Measurements from ENCODE around the gene DDOST. TPM values are rescaled to one million over a fixed set of nuclear protein-coding genes. Genes with fewer than 3 reads are reported as not detected.

DDOST gene
- total RNA-seq, 1 donor from 2014 or later, result 148 TPM

DNA sequence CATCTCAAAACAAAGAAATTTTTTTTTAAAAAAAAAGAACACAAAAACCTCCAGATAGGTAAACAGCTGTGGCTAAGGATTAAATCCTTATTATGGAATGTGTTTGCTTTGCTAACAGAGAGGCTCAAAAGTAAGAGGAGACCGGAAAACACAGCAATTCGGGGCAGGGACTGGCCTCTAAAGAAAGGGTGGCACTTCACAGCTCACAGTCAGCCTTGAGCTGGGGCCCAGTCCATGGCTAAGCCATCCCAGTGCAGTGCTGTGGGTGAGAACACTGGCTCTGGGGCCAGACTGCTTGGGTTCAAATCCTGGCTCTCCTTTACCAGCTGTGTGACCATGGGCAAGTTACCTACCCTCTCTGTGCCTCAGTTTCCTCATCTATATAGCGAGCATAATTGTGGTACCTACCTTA lies 28.5 kb upstream of the DDOST start:
- H3K27ac ChIP-seq, result no peak overlapping the region
- TF ChIP-seq, protein P1, sequence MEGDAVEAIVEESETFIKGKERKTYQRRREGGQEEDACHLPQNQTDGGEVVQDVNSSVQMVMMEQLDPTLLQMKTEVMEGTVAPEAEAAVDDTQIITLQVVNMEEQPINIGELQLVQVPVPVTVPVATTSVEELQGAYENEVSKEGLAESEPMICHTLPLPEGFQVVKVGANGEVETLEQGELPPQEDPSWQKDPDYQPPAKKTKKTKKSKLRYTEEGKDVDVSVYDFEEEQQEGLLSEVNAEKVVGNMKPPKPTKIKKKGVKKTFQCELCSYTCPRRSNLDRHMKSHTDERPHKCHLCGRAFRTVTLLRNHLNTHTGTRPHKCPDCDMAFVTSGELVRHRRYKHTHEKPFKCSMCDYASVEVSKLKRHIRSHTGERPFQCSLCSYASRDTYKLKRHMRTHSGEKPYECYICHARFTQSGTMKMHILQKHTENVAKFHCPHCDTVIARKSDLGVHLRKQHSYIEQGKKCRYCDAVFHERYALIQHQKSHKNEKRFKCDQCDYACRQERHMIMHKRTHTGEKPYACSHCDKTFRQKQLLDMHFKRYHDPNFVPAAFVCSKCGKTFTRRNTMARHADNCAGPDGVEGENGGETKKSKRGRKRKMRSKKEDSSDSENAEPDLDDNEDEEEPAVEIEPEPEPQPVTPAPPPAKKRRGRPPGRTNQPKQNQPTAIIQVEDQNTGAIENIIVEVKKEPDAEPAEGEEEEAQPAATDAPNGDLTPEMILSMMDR (IDR thresholded peaks at IDR 0.05), result no peak

DNA sequence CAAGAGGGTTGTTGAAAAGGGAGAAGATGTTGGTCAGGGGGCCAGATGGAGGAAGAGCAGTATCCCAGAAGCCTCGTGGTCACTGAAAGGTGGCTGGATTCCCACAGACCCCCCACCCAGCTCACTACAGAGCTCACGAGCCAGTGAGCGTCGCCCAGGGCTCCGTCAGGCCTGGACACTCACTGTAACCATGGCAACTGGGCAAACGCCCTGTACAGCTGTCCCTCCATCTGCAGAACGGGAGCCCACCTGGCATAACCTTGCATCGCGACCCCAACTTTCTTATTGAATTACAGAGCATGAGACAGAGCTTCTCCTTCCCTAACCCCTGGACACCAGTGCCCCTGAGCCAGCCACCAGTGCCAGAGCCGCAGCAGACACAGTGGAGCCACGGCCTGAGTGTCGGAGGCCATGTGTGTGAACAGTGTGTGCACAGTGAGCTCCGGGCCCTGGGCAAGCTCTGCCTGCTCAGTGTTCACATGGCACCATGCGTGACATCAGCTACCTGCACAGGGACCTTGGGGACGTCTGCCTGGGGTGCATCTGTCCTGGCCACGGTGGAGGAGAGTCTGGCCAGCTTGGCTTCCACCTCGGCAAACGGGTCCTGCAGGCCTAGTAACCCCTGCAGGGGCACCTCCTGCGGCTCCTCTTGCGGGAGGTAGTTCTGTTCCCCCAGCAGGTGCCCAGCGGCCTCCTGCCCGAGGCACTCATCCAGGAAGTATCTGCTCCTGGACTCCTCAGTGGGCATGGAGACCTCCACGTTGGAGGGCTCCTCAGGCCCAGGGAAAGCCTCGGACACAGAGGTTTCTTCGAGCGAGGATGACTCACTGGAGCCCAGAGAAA lies 25.9 kb upstream of the DDOST start:
- TF ChIP-seq, protein P1 (IDR thresholded peaks at IDR 0.05), result no peak
- no peak overlapping the region for H3K27ac ChIP-seq
- peaks cover 7% of the 10 kb centered on the region for H3K4me1 ChIP-seq
- no peaks in the 10 kb centered on the region for H3K27me3 ChIP-seq (ENCODE audit: low read depth)
- intact Hi-C loops (cut with DNase I), result no loop called here
- H3K36me3 ChIP-seq, result no peaks in the 10 kb centered on the region
- DNase-seq (no peak), ATAC-seq (peak in 1 of 2 donors; percentile 10)
- no peak overlapping the region for H3K4me3 ChIP-seq
- no peaks in the 10 kb centered on the region for H3K9me3 ChIP-seq

More for the DNA sequence above, 28.5 kb upstream of the DDOST start:
- intact Hi-C loops (cut with DNase I), result no loop called here
- ATAC-seq (no peak), DNase-seq (no peak)
- Histone ChIP-seq H3K4me3 (no peak overlapping the region), H3K4me1 (peaks cover 7% of the 10 kb centered on the region), H3K9me3 (no peaks in the 10 kb centered on the region), H3K36me3 (no peaks in the 10 kb centered on the region), H3K27me3 (ENCODE audit: low read depth) (no peaks in the 10 kb centered on the region)

DNA sequence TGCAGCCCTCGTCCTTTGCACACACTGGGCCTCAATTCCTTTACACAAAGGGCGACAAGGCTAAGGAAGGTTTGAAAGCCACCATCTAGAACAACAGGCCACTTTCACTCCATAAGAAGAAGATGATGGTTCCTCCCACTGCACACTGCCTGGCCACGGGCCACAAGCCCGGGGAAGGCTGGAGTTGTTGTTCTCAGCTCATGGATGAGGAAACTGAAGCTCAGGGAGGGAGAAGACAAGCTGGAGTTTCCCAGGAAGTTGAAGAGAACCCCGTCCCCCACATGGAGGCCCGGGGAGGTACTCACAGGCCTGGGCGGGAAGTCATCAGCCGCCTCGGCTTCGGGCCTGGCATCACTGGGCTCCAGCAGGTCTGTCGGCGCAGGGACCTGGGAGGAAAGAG lies 24.6 kb upstream of the DDOST start:
- H3K27me3 ChIP-seq (ENCODE audit: low read depth), result no peaks in the 10 kb centered on the region
- DNase-seq (no peak), ATAC-seq (no peak)
- intact Hi-C loops (cut with DNase I), result no loop called here
- H3K9me3 ChIP-seq, result no peaks in the 10 kb centered on the region
- H3K36me3 ChIP-seq, result no peaks in the 10 kb centered on the region
- H3K4me3 ChIP-seq, result no peak overlapping the region
- TF ChIP-seq, protein P1 (IDR thresholded peaks at IDR 0.05), result no peak
- peak overlapping the region; percentile 84 for H3K27ac ChIP-seq
- H3K4me1 ChIP-seq, result peaks cover 7% of the 10 kb centered on the region

DNA sequence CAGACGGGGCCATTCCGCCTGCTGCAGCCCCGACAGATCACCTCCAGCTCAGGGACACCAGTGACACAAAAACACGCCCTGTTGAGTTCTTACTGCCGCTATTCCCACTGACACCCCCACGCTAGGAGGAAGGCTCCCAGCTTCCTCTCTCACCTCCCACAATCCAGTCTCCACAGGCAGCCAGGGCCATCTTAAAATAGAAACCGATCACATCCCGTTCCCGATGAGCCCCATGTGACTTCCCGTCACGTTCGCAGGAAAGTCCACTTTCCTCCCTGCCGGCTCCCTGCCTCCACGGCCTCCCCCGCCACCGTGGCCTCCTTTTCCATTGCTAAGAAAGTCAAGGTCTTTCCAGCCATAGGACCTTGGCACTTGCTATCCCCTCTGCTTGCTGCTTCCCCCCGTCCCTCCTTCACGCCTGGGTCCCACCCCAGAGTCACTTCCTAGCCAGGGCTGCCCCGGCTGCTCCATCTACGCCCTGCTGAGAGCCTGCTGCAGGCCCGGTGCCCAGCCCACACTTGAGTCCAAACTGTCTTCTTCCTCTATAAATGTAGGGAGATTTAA lies 24.0 kb upstream of the DDOST start:
- DNase-seq, result no peak
- TF ChIP-seq, protein P1 (IDR thresholded peaks at IDR 0.05), result no peak

DNA sequence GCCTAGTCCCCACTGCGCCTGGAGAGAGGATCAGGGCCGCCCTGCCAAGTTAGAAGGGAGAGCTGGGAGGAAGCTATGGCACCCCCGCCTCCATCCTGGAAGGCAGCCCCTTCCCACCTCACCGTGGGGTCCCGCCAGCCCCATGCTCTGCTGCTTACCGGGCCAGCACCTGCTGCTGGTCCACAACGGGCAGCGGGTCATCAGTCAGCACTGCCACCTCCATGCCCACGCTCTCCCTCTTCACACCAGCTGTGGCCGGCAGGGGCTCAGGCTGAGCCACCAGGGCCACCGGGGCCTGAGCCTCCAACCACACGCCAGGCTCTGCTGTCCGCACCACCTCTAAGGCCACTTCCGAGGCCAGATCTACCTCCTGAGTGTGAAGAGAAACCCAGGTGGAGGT lies 23.5 kb upstream of the DDOST start:
- intact Hi-C loops (cut with DNase I), result no loop called here
- TF ChIP-seq, protein P1 (IDR thresholded peaks at IDR 0.05), result no peak
- ATAC-seq, result peak; percentile 14 to 33
- Histone ChIP-seq H3K4me3 (peak overlapping the region; percentile 54), H3K27me3 (ENCODE audit: low read depth) (no peaks in the 10 kb centered on the region), H3K4me1 (peaks cover 7% of the 10 kb centered on the region), H3K9me3 (no peaks in the 10 kb centered on the region), H3K36me3 (no peaks in the 10 kb centered on the region), H3K27ac (peak overlapping the region; percentile 84)
- no peak for DNase-seq

More for the DNA sequence above, 24.0 kb upstream of the DDOST start:
- peak overlapping the region; percentile 84 for H3K27ac ChIP-seq
- H3K9me3 ChIP-seq, result no peaks in the 10 kb centered on the region
- no peaks in the 10 kb centered on the region for H3K27me3 ChIP-seq (ENCODE audit: low read depth)
- ATAC-seq, result peak; percentile 25 to 41
- H3K4me3 ChIP-seq, result peak overlapping the region; percentile 54
- intact Hi-C loops (cut with DNase I), result no loop called here
- H3K4me1 ChIP-seq, result peaks cover 7% of the 10 kb centered on the region
- no peaks in the 10 kb centered on the region for H3K36me3 ChIP-seq
